ENCODE measurements around the gene FHAD1. TPM values are rescaled to one million over a fixed set of nuclear protein-coding genes. Genes with fewer than 3 reads are reported as not detected.

FHAD1 gene
- total RNA-seq, 4 donors from 2014 or later, result under 0.01 to 0.26 (median 0.06) TPM; not detected in 1

GRCh38 chr1:15308135-15308534 is 61.1 kb downstream of the FHAD1 start:
- Histone ChIP-seq H3K9me3 (no peaks in the 10 kb centered on the region), H3K27me3 (no peaks in the 10 kb centered on the region), H3K36me3 (no peaks in the 10 kb centered on the region), H3K4me3 (no peak overlapping the region), H3K27ac (replicated peaks in 1 of 4) (no peak overlapping the region), H3K4me1 (peaks cover 0 to 6% (median 2%) of the 10 kb centered on the region in 4 donors)
- intact Hi-C loops (cut with DNase I), result no loop called here
- WGBS, result 100% methylated on average over 1 of the region's 1 CpG
- DNase-seq (ENCODE audit: extremely low spot score), result no peak
- TF ChIP-seq POLR2AphosphoS5 (IDR thresholded peaks at IDR 0.05) (no peak), POLR2A (IDR thresholded peaks at IDR 0.05; ENCODE audit: low read depth) (no peak), EP300 (IDR thresholded peaks at IDR 0.05) (no peak)
- TF ChIP-seq, protein P1, sequence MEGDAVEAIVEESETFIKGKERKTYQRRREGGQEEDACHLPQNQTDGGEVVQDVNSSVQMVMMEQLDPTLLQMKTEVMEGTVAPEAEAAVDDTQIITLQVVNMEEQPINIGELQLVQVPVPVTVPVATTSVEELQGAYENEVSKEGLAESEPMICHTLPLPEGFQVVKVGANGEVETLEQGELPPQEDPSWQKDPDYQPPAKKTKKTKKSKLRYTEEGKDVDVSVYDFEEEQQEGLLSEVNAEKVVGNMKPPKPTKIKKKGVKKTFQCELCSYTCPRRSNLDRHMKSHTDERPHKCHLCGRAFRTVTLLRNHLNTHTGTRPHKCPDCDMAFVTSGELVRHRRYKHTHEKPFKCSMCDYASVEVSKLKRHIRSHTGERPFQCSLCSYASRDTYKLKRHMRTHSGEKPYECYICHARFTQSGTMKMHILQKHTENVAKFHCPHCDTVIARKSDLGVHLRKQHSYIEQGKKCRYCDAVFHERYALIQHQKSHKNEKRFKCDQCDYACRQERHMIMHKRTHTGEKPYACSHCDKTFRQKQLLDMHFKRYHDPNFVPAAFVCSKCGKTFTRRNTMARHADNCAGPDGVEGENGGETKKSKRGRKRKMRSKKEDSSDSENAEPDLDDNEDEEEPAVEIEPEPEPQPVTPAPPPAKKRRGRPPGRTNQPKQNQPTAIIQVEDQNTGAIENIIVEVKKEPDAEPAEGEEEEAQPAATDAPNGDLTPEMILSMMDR (IDR thresholded peaks at IDR 0.05), result no peak

GRCh38 chr1:15308621-15309027 is 61.6 kb downstream of the FHAD1 start:
- no peak overlapping the region for H3K27ac ChIP-seq (replicated peaks in 1 of 4)
- intact Hi-C loops (cut with DNase I), result no loop called here
- WGBS, result 95% methylated on average over 6 of the region's 6 CpGs
- no peak overlapping the region for H3K4me3 ChIP-seq
- peaks cover 0 to 6% (median 2%) of the 10 kb centered on the region in 4 donors for H3K4me1 ChIP-seq
- no peak for DNase-seq (ENCODE audit: extremely low spot score)
- no peaks in the 10 kb centered on the region for H3K27me3 ChIP-seq
- H3K9me3 ChIP-seq, result no peaks in the 10 kb centered on the region
- TF ChIP-seq POLR2AphosphoS5 (IDR thresholded peaks at IDR 0.05) (no peak), EP300 (IDR thresholded peaks at IDR 0.05) (no peak), POLR2A (IDR thresholded peaks at IDR 0.05; ENCODE audit: low read depth) (no peak)
- TF ChIP-seq, protein P1 (IDR thresholded peaks at IDR 0.05), result no peak
- H3K36me3 ChIP-seq, result no peaks in the 10 kb centered on the region

- H3K36me3 ChIP-seq, result no peaks in the 10 kb centered on the region
- H3K9me3 ChIP-seq, result no peaks in the 10 kb centered on the region
- 85% methylated on average over 10 of the region's 10 CpGs for WGBS
- intact Hi-C loops (cut with DNase I), result no loop called here
- H3K27ac ChIP-seq (replicated peaks in 1 of 4), result no peak overlapping the region
- no peak for DNase-seq (ENCODE audit: extremely low spot score)
- H3K4me1 ChIP-seq, result peaks cover 0 to 3% (median under 1%) of the 10 kb centered on the region in 4 donors
- no peak overlapping the region for H3K4me3 ChIP-seq
- TF ChIP-seq EP300 (IDR thresholded peaks at IDR 0.05) (no peak), POLR2A (IDR thresholded peaks at IDR 0.05; ENCODE audit: low read depth) (no peak), POLR2AphosphoS5 (IDR thresholded peaks at IDR 0.05) (no peak)
- TF ChIP-seq, protein P1 (IDR thresholded peaks at IDR 0.05), result no peak
- no peaks in the 10 kb centered on the region for H3K27me3 ChIP-seq
Observed at GRCh38 chr1:15309687-15310086, 62.7 kb downstream of the FHAD1 start.

GRCh38 chr1:15310544-15310943 is 63.5 kb downstream of the FHAD1 start:
- no peak overlapping the region for H3K4me3 ChIP-seq
- H3K36me3 ChIP-seq, result no peaks in the 10 kb centered on the region
- no peaks in the 10 kb centered on the region for H3K27me3 ChIP-seq
- no peak for TF ChIP-seq POLR2A (IDR thresholded peaks at IDR 0.05; ENCODE audit: low read depth)
- no peak for TF ChIP-seq EP300 (IDR thresholded peaks at IDR 0.05)
- TF ChIP-seq POLR2AphosphoS5 (IDR thresholded peaks at IDR 0.05), result no peak
- TF ChIP-seq, protein P1 (IDR thresholded peaks at IDR 0.05), result no peak
- no peak overlapping the region for H3K27ac ChIP-seq (replicated peaks in 1 of 4)
- H3K4me1 ChIP-seq, result no peaks in the 10 kb centered on the region
- intact Hi-C loops (cut with DNase I), result no loop called here
- 95% methylated on average over 7 of the region's 7 CpGs for WGBS
- no peaks in the 10 kb centered on the region for H3K9me3 ChIP-seq
- no peak for DNase-seq (ENCODE audit: extremely low spot score)

Data from esophagus muscularis mucosa (tissue), 4 donors.